Thymus (tissue), 11 donors: ENCODE data around the gene MAGI1. TPM values are rescaled to one million over a fixed set of nuclear protein-coding genes. Genes with fewer than 3 reads are reported as not detected.

Experiments
- DNase-seq, 9 donors: peaks; one replicate each; pipeline ENCODE4 v3.0.0-alpha.2; 2013; ENCODE audit warnings: low spot score in 9 of 9, low read depth in 6 of 9, missing footprints in 1 of 9
- H3K27ac ChIP-seq, 2 donors: one replicate each; pipeline ENCODE4 v1.5.1; 2013; ENCODE audit warnings: control low read depth in 1 of 2, low read depth in 1 of 2, low read length in 1 of 2, mild to moderate bottlenecking in 1 of 2, moderate library complexity in 1 of 2
- H3K27me3 ChIP-seq, 2 donors: one replicate each; pipeline ENCODE4 v1.5.1; 2013; ENCODE audit warnings: low read length in 1 of 2; ENCODE audit not compliant: control insufficient read depth in 2 of 2, insufficient read depth in 1 of 2
- H3K36me3 ChIP-seq, 2 donors: one replicate each; pipeline ENCODE4 v1.5.1; 2013; ENCODE audit warnings: low read length in 1 of 2, mild to moderate bottlenecking in 1 of 2, moderate library complexity in 1 of 2; ENCODE audit not compliant: control insufficient read depth in 2 of 2, insufficient read depth in 2 of 2
- H3K4me1 ChIP-seq, 2 donors: one replicate each; pipeline ENCODE4 v1.5.1; 2013; ENCODE audit warnings: low read length in 2 of 2; ENCODE audit not compliant: control insufficient read depth in 2 of 2, insufficient read depth in 2 of 2
- H3K4me3 ChIP-seq, 2 donors: one replicate each; pipeline ENCODE4 v1.5.1; 2013; ENCODE audit warnings: low read length in 2 of 2, control low read depth in 1 of 2, mild to moderate bottlenecking in 1 of 2
- H3K9me3 ChIP-seq, 2 donors: one replicate each; pipeline ENCODE4 v1.5.1; 2013; ENCODE audit warnings: low read length in 1 of 2, mild to moderate bottlenecking in 1 of 2; ENCODE audit not compliant: control insufficient read depth in 2 of 2, insufficient read depth in 1 of 2
- WGBS: extraction: QIAGEN DNeasy Blood & Tissue Kit; methylation state at CpG from one replicate; pipeline ENCODE4 v1.1.7; 2013; 5-methylcytosine and 5-hydroxymethylcytosine counted together
- polyA plus RNA-seq: library from polyadenylated mRNA; stranded (reverse); fragments of 200-250 nt; gene quantifications from one replicate; pipeline ENCODE4 v1.2.3, GENCODE V29; 2013
- total RNA-seq: library from RNA; stranded (reverse); fragments of 120-200 nt; gene quantifications from one replicate; pipeline ENCODE4 v1.2.4, GENCODE V29; 2013
- donor health status: healthy.

MAGI1 gene
- total and polyA plus RNA-seq, 2 donors = 5.1 to 6.1 TPM

DNA sequence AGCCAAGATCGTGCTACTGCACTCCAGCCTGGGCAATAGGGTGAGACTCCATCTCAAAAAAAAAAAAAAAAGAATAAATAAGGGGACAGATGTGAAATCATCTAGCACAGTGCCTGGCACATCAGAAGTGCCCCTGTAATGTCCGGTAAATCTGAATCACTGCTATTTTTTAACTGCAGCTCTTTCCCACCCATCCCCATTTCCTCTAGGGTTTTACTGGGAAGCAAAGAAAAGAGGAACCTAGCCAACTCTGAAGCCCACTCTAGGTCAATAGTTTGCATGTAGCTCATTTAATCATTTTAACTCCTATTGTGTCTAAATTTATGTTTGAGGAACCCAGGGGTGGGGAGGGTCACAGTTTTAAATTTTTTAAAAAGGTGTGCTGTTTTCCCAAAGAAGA, 26.0 kb downstream of the MAGI1 start:
- 72% methylated on average over 2 of the region's 2 CpGs for WGBS
- H3K4me3 ChIP-seq = no peak overlapping the region
- no peaks in the 10 kb centered on the region for H3K4me1 ChIP-seq
- H3K36me3 ChIP-seq = no peaks in the 10 kb centered on the region
- H3K27me3 ChIP-seq = no peaks in the 10 kb centered on the region
- no peak overlapping the region for H3K27ac ChIP-seq
- no peaks in the 10 kb centered on the region for H3K9me3 ChIP-seq
- DNase-seq = no peak

GRCh38 chr3:66010739-66011655, 27.7 kb downstream of the MAGI1 start:
- Histone ChIP-seq H3K4me3 (no peak overlapping the region), H3K4me1 (no peaks in the 10 kb centered on the region), H3K27me3 (no peaks in the 10 kb centered on the region), H3K36me3 (no peaks in the 10 kb centered on the region), H3K9me3 (no peaks in the 10 kb centered on the region), H3K27ac (no peak overlapping the region)
- 97% methylated on average over 10 of the region's 10 CpGs for WGBS
- DNase-seq = no peak

- Histone ChIP-seq H3K4me3 (no peak overlapping the region), H3K27ac (no peak overlapping the region), H3K4me1 (no peaks in the 10 kb centered on the region), H3K27me3 (no peaks in the 10 kb centered on the region), H3K36me3 (no peaks in the 10 kb centered on the region), H3K9me3 (no peaks in the 10 kb centered on the region)
- 96% methylated on average over 4 of the region's 4 CpGs for WGBS
- DNase-seq = no peak
Observed at GRCh38 chr3:66010348-66010738, 28.4 kb downstream of the MAGI1 start.

- Histone ChIP-seq H3K27me3 (no peaks in the 10 kb centered on the region), H3K36me3 (no peaks in the 10 kb centered on the region), H3K9me3 (no peaks in the 10 kb centered on the region), H3K4me3 (no peak overlapping the region), H3K4me1 (no peaks in the 10 kb centered on the region), H3K27ac (no peak overlapping the region)
- DNase-seq = no peak
- WGBS = 97% methylated on average over 7 of the region's 7 CpGs
Observed at GRCh38 chr3:66004244-66004643, 34.5 kb downstream of the MAGI1 start.

- no peak overlapping the region for H3K4me3 ChIP-seq
- no peaks in the 10 kb centered on the region for H3K27me3 ChIP-seq
- no peak overlapping the region for H3K27ac ChIP-seq
- DNase-seq = no peak
- no peaks in the 10 kb centered on the region for H3K9me3 ChIP-seq
- no peaks in the 10 kb centered on the region for H3K36me3 ChIP-seq
- 94% methylated on average over 3 of the region's 3 CpGs for WGBS
- H3K4me1 ChIP-seq = no peaks in the 10 kb centered on the region
Observed at GRCh38 chr3:66001626-66002025, 37.1 kb downstream of the MAGI1 start.

DNA sequence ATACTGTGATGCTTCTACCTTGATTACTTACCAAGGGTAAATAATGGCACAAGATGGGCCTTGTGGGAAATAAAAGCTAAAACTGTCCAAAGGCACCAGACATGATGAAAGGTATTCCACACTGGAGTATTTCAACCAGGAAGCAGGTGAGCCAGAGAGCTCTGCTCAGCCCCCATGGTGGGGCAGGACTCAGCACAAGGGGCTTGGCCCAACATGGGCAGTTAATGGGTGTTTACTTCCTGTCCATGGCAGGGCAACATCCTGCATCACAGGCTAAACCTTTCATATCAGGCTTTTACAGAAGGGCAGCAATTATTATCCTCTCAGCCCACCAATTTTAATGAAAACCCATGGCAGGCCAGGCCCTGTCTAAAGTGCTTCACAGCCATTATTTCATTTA, 38.2 kb downstream of the MAGI1 start:
- no peak overlapping the region for H3K27ac ChIP-seq

DNA sequence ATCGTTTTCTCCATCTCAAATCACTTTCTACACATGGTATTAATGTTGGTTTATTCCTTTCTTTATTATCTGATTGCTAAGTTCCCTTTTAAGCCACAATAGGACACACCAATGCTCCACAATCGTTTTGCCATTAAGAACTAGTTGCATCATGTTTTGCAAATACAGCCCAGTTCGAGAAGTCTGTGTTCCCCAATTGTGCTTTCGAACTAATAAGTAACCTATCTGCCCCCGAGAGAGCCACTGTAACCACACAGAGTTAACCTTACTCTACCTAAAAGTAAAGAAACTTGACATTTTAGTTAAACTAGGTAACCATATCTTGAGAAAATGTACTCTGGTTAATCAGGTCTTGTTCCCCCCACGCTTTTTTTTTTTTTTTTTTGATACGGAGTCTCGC, 39.1 kb downstream of the MAGI1 start:
- Histone ChIP-seq H3K27ac (no peak overlapping the region), H3K9me3 (no peaks in the 10 kb centered on the region), H3K36me3 (no peaks in the 10 kb centered on the region), H3K4me1 (no peaks in the 10 kb centered on the region), H3K27me3 (no peaks in the 10 kb centered on the region), H3K4me3 (no peak overlapping the region)
- no peak for DNase-seq
- 92% methylated on average over 8 of the region's 8 CpGs for WGBS

More for the DNA sequence above, 38.2 kb downstream of the MAGI1 start:
- H3K27me3 ChIP-seq = no peaks in the 10 kb centered on the region
- H3K9me3 ChIP-seq = no peaks in the 10 kb centered on the region
- H3K4me1 ChIP-seq = no peaks in the 10 kb centered on the region
- H3K36me3 ChIP-seq = no peaks in the 10 kb centered on the region
- H3K4me3 ChIP-seq = no peak overlapping the region
- DNase-seq = no peak

GRCh38 chr3:65996589-65996988, 42.1 kb downstream of the MAGI1 start:
- 88% methylated on average over 11 of the region's 11 CpGs for WGBS
- no peak for DNase-seq

DNA sequence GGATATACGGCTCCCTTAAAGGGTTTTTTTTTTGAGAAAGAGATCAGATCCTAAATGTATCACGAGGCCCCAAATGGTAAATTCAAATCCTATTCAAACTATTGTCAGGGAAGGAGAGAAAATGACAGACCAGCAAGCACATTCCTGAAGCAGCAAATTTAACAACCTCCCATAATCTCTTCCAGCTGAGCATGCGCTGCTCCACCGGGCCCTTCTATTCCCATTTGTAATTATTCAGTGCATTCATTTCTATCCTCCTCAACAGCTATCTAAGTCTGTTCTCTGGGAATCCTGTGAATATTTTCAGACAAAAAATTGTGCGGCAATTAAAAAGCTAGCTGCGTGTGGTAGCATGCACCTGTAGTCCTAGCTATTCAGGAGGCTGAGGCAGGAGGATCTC, 43.2 kb downstream of the MAGI1 start:
- WGBS = 87% methylated on average over 6 of the region's 6 CpGs
- Histone ChIP-seq H3K27ac (no peak overlapping the region), H3K9me3 (no peaks in the 10 kb centered on the region), H3K27me3 (no peaks in the 10 kb centered on the region), H3K4me3 (no peak overlapping the region), H3K4me1 (no peaks in the 10 kb centered on the region), H3K36me3 (no peaks in the 10 kb centered on the region)
- no peak for DNase-seq

More at GRCh38 chr3:65996589-65996988, 42.1 kb downstream of the MAGI1 start:
- no peaks in the 10 kb centered on the region for H3K36me3 ChIP-seq
- no peaks in the 10 kb centered on the region for H3K9me3 ChIP-seq
- H3K4me3 ChIP-seq = no peak overlapping the region
- no peaks in the 10 kb centered on the region for H3K27me3 ChIP-seq
- H3K27ac ChIP-seq = no peak overlapping the region
- no peaks in the 10 kb centered on the region for H3K4me1 ChIP-seq
